HG03280 (cell line): Measurements from ENCODE around the gene SHC3.

Experiments used
- ATAC-seq: cut with Tn5 transposase; IDR thresholded peaks from one replicate; pipeline ENCODE4 v1.9.1; 2021; ENCODE audit warnings: mild to moderate bottlenecking, moderate library complexity; ENCODE audit not compliant: unreplicated experiment

The SHC3 gene

DNA sequence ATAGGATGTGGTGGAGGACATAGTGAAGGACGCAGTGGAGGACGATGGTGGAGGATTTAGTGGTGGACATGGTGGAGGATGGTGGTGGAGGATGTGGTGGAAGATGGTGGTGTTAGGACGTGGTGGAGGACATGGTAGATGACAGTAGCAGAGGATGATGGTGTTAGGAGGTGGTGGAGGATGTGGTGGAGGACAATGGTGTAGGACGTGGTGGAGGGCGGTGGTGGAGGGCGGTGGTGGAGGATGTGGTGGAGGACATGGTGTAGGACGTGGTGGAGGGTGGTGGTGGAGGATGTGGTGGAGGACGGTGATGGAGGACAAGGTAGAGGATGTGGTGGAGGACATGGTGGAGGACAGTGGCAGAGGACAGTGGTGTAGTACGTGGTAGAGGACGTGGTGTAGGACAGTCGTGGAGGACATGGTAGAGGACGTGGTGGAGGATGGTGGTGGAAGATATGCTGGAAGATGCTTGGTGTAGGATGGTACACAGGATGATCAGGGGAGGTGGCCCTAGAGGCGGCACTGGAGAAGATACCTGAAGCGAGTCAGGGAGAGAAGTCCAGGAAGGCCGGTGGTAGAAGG is 118.6 kb downstream of the SHC3 start:
- ATAC-seq, result no peak

DNA sequence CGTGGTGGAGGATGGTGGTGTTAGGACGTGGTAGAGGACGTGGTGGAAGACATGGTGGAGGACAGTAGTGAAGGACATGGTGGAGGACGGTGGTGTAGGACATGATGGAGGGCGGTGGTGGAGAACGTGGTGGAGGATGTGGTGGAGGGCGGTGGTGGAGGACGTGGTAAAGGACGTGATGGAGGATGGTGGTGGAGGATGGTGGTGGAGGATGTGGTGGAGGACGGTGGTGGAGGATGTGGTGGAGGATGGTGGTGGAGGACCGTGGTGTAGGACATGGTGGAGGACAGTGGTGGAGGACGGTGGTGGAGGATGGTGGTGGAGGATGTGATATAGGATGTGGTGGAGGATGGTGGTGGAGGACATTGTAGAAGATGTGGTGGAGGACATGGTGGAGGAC is 119.7 kb downstream of the SHC3 start:
- no peak for ATAC-seq

DNA sequence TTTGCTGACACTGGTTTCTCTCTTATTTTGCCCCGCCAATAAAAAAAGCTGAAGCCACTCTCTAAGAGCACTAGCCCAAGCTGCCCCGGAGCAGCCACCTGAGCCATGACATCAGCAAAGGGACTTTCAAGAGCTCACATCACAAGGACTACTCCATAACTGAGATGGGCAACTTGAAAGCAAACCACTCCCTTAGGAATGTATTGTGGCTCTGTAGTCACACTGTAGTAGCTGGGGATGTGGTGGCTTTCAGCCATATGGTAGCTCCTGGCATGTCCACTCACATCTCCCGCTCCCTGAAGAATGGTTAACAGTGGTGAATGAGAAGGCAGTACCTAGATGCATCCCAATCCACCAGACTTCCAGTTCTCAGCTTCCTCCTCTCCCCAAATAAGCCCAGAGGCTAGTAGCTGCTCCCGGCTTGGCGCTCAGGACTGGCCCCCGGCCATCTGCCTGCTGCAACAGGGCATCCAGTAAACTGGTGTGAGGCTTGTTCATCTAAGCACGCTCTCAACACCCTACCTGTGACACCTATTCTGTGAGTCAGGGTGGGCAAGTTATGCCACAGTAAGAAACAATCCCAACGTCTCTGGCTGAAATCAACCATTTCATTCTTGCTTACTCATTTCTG is 123.6 kb downstream of the SHC3 start:
- no peak for ATAC-seq

DNA sequence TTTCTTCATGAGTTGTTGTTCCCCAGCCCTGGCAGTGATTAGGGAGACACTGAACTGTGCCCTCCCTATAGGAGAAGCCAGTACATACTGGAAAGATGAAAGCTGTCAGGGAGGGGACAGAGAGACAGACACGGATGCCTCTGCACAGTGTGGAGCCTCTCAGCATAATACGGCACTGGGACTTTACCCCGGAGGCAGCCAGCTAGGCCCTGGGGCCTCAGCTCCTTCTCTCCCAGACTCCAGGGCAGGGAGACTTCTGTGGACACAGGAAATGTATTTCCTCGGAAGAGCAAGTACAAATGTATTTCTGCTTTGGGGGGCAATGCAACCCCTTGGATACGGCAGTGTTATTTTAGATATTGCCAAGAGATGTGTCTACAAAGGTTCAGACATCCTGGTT is 125.3 kb downstream of the SHC3 start:
- no peak for ATAC-seq

DNA sequence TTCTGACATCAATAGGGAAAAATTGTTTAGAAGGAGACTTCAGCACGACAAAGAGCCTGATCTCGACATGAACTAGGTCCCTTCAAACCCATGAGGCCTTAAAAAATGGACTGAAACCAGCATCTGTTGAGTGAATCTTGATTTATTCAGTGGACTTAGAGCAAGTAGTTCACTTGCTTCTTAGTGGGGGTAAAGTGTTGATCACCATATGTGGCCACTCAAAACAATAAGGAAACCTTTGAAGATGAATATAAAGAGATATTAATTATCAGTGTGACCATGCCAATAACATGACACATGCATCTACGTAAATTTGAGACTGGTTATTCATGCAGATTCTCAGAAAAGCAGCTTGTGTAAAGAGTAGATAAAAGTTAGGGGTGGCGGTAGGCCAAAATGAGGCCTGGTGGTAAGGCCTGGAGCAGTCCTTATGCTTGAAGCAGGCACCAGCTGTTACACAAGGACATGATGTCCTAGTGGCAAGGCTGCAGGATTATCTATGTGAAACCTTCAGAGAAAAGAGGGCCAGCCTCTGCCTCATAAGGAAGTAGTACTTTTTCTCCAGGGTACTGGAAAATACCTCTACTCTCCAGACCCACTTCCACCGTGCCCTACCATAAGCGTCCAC is 126.0 kb downstream of the SHC3 start:
- ATAC-seq, result no peak

DNA sequence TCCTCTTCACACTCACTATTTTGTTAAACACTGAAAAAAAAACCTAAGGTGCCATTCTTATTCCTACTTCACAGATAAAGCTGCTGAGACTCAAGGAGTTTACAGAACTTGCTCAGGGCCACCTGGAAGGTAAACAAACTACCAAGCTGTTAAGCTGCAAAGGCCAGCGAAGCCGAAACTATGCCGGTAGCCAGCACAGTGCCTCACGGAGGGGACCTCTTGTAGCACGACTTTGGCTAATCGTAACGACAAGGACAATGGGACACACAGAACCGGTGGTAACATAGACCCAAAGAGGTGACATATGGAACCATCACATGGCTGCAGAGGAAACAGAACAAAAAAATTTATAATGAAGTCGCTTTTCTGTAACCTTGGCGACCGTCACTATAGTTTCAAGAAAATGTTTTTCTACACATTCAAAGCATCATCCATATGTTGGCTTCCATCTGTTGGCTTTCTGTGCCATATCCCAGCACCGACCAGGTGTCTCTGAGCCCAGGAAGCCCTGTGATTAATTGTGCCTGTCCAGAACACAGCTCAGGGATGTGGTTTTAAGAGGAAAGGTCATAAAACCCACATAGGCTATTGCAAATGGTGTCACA is 127.1 kb downstream of the SHC3 start:
- no peak for ATAC-seq

DNA sequence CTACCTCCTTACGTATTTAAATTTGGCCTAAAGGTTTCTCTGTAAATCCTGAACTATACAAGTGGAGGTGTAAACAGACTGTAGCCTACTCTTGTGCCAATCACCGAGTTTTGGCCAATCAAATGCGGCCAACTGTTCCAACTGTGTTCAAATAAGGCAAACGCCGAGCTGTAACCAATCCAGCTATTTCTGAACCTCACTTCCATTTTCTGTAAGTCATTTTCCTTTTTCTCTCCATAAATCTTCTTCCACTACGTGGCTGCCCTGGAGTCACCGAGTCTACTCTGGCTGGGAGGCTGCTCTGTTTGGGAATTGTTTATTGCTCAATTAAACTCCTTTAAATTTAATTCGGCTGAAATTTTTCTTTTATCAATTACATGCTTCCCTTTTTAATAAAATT is 129.0 kb downstream of the SHC3 start:
- ATAC-seq, result no peak

DNA sequence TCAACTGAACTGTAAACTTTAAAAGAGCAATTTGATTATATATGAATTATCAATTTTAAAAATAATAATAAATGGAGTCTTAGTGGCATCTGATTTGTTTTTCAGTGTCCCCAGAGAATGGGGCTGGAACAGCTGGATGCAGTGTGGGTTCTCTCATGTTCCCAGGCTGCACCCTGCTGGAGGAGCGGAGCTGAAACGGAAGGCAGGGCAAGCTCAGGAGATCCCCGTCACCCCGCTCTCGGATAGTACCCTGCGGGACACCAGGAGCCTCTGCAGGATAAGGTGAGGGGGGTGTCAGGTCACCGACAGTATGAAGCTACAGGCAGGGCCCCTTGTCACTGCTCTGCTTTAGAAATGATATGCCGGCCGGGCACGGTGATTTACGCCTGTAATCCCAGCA is 130.0 kb downstream of the SHC3 start:
- ATAC-seq, result no peak

DNA sequence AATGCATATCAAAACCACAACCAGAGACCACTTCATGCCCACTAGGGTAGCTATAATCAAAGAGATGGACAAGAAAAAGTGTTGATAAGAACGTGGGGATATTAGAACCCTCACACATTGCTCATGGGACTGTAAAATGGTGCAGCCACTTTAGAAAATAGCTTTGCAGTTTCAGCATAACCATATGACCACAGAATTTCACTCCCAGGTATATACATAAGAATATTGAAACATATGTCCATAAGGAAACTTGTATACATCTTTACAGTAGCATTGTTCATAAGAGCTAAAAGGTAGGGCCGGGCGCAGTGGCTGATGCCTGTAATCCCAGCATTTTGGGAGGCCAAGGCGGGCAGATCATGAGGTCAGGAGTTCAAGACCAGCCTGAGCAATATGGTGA is 131.0 kb downstream of the SHC3 start:
- no peak for ATAC-seq

DNA sequence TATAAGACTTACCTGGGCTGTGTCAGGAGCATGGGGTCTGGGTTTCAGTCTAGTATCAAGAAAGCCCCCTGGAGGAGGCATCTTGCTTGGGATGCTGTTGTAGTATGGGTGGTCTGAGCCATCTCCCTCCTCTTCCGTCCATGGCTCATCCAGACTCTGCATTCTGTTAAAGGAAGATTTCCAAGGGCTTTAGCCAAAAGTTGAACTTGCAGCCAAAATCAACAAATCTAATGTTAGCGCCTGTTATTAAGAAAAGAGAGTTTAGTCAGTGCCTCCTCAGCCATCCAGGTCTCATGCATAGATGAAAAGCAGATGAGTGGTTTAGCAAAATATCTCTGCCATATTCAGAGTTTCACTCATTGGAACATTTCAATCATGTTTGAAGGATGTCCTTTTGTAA is 131.8 kb downstream of the SHC3 start:
- ATAC-seq, result no peak

DNA sequence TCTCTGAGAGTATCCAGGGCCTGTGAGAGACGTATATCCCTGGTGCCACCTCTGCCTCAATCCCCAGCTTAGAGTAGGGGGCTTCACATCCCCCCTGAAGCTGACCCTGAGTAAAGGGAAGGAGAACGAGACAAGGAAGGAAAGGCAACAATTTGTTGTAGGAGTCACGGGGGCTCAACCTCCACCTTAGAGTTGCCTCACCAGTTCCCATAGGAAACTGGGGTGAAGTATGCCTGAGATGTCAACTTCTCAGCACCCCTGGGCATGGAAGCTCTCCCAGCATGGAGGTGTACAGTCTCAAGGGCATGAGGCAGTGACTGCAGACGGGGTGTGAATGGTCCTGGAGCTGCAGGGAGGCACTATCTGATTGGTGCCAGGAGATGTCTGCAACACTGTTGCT is 133.7 kb downstream of the SHC3 start:
- ATAC-seq, result no peak

DNA sequence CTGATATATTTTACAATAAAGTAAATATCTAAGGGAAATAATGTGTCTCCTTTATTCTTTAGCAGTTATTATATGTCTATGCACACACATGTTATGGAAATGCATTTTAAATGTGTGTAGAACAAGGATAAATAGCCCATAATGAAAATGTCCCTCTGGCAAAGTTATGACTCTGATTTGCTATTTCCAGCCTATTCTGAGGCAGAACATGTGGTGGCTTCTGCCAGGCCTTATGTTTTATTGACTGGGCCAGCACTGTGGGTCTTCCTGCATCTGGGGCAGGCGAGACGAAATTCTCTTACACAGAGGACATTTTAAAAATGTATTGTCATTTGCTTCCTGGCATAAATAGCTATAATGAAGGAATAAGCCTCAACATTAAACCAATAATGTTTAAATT is 134.5 kb downstream of the SHC3 start:
- no peak for ATAC-seq

DNA sequence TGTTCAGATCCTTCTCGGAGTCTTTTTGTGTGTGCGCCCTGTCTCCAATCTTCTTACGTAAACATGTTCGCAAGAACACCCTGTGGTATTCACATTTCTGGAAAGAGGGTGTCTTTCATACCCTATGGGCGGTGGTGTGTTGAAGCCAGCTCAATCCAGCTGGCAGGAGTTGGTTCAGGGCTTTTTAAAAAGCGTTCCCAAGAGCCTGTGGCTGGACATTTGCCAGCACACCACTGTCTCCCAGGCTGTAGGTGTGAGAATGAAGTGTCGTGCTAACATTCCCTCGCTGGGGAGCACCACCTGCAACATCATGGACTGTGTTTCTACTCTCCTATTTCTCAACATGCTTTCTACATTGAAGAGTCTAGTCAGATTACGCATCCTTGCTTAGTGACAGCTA is 135.6 kb downstream of the SHC3 start:
- no peak for ATAC-seq

DNA sequence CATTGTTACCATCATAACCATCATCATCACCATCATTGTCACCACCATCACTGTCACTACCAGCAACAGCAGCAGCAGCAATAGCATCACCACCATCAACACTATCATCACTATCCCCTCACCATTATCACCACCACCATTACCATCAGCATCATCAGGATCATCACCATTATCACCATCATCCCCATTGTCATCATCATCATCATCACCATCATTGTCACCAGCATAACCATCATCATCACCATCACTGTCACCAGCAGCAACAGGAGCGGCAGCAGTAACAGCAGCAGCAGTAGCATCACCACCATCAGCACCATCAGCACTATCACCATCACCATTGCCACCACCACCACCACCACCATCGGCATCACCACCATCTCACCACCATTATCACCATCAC is 139.0 kb downstream of the SHC3 start:
- no peak for ATAC-seq

DNA sequence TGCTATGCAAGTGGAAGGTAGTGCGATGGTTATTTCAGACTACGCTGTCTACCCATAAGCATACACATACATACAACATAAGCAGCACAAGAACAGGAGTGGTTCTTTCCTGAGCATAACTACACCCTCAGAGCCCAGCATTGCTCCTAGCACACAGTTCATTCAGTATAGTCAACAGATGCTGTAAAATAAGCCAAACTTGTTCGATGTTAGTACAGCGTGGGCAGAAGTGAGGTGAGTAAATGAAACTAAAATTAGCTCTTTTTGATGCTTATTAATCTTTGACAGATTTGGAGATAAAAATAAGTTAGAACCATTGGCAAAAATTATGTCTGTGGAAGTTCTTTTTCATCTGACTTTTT is 139.5 kb downstream of the SHC3 start:
- ATAC-seq, result no peak

DNA sequence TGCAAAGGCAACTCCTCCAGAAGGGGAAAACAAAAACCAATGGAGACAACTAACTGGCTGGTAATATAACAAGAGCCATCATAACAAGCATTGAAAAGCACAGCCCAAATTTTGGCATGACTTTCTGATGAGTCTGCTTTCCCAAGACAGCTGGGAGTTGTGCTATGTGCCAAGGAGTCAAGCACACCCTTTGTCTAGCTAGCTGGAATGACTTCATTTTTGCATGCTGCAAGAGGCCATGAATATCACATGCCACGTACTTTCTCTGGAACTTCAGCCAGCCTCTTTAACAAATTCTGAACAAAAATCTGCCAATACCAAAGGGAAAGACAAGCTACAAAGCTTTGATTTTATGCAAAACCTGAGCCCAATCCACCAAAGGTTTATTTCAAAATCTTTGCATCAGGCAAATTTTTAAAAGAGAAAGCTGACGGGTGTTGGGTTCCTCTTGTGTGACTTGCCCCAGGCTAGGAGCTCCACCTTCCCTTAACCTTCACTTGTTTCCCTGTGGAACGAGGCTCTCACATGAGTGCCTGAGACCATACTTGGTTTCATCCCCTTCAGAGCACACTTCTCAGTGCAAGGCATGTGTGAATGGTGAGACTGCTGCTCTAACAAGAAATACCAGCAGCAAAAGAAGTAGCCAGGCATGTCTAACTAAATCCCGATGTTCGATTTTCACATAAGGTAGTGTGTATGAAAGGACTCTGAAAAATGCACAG is 140.1 kb downstream of the SHC3 start:
- no peak for ATAC-seq

DNA sequence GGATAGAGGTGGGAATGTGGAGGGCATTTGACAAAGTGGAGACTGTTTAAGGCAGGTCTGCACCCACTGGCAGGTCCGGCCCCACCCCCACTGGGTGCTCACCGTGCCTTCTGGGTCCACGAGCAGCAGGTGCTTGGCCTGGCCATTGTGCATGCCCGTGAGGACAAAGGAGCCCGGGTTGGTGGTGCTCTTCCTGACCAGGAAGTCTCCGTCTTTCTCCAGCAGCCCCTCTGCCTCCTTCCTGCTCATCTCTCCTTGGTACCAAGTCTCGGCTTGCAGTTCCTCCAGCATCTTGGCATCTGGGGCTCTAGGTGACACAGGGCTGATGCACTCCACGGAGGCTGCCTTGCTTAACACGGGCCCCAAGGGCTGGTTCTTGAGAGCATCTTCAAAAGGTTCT is 140.7 kb downstream of the SHC3 start:
- ATAC-seq, result no peak

DNA sequence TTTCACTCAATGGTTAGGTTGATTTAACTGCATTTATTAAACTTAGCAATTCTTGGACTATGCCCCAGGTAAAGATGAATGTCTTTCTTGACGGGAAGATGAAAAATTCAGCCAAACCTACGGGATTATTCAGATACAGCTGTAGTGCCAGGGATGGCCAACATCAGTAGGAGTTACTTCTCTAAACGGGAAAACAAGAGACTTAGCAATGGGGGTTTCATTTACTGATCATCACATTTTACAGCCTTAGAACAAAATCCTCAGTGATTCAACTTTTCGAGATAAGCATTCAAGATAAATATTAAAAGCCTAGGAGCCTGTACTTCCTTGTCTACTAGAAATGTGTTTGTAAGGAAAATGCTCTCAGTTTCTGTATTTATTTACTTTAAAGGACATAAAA is 141.3 kb downstream of the SHC3 start:
- ATAC-seq, result no peak

DNA sequence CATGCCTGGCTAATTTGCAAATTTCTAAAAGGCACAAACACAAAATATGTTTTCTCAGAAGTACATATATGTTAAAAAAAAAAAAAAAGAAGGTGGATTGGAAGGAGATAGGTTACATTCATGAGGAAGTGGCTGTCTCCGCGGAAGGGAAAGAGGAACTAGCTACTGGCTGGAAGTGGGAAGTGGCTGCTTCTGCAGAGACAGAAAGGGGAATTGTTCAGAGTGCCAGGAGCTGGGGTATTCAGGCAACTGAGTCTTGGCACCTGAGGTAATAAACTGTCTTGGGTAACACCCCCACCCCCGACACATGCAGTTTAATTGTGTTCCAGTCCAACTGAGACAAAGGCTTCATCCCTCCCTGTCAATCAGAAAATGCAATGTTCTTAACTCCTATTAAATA is 141.7 kb downstream of the SHC3 start:
- no peak for ATAC-seq

DNA sequence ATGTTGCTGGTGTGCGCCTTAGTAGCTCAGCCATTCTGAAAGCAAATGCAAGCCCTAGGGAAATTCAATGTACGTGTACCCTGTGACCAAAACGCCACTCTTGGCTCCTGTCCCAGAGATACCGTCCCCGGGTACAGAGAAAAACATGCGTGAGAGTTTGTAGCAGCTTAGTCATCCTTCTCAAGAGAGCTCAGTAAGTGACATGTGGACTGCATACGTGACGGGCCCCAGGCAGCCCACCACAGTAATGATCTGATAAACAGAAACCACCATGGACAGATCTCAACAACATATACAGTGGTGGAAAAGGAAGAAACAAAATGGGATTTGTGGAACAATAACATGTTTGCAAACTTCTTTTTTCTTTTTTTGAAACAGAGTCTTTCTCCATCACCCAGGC is 142.2 kb downstream of the SHC3 start:
- ATAC-seq, result no peak

DNA sequence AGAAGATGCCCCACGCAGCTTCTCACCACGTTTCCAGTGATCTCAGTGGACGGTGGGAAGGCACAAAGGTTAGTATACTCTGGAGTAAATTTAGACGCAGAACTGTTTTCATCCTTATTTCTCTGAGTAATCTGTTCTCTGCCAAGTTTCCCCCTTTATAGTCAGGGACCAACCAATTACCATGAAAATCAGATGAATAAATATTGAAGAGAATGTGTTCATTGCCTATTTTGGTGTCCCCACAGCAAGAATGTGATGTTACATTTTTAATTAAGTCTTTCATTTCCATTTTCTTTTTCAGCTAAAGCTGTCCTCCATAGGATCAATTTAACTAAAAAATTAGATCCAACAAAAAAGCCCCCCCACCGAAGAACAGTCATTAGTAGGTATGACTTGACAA is 146.0 kb downstream of the SHC3 start:
- no peak for ATAC-seq

DNA sequence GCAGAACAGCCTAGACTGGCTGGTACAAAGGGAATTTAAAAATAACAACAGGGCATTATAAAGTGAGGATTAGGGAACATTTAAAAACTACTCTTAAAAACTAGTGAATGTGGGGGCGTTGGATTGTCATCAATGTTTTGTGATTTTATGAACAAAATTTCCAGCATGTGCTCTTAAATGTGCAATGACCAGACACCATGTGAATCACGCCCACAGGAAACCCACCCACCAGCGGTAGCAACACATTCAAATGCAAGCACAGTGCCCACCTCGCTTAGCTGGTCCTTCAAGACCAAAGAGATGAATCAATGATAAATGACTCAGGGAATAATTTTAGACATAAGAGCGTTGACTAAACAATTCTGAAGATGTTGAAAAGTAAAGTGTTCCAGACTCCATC is 146.4 kb downstream of the SHC3 start:
- no peak for ATAC-seq
